Motor neuron (in vitro differentiated cells): ENCODE data around the gene ZNF710. TPM values are rescaled to one million over a fixed set of nuclear protein-coding genes. Genes with fewer than 3 reads are reported as not detected.
"Not testable (repeated sequence)": the region's sequence is repeated elsewhere in the genome, so short reads cannot be mapped to it uniquely, and the experiment has no call there.

Experiments
- ATAC-seq, 8 experiments: fragments of 200-7000 bp; cut with Tn5 transposase; replicated peaks in 6 of 8; 2 replicates each; pipeline ENCODE4 v1.8.0; 2021; ENCODE audit warnings: mild to moderate bottlenecking in 8 of 8, moderate library complexity in 8 of 8
- H3K27ac ChIP-seq, 2 donors: fragments of 250-450 bp; sonication (Bioruptor Pico); 2 replicates each; pipeline ENCODE4 v1.9.0; 2021; ENCODE audit warnings: antibody characterized with exemption in 2 of 2, mild to moderate bottlenecking in 2 of 2, moderate library complexity in 1 of 2
- H3K4me1 ChIP-seq, 2 donors: fragments of 250-450 bp; sonication (Bioruptor Pico); replicated peaks in 1 of 2; 2 replicates each; pipeline ENCODE4 v1.6.1; 2021; ENCODE audit warnings: antibody characterized with exemption in 2 of 2, mild to moderate bottlenecking in 2 of 2, moderate library complexity in 1 of 2
- H3K4me3 ChIP-seq, 5 donors: fragments of 250-450 bp; sonication (Bioruptor Pico); 2 replicates each; pipeline ENCODE4 v1.9.0; 2021; ENCODE audit warnings: antibody characterized with exemption in 5 of 5, mild to moderate bottlenecking in 5 of 5, moderate library complexity in 4 of 5
- WGBS, 10 experiments: fragments of 450-650 bp; shearing (Covaris generic); methylation state at CpG; one replicate each; pipeline ENCODE4 v1.0.0; 2022; 5-methylcytosine and 5-hydroxymethylcytosine counted together
- in situ Hi-C, 9 experiments: fragments of 400-800 bp; cut with MboI; loops; one replicate each; pipeline ENCODE4 v1.15.0; 2021; ENCODE audit warnings: low sequenced_read_pairs in 9 of 9, low pct_unique_long_range_greater_than_20kb in 2 of 9; ENCODE audit not compliant: unreplicated experiment in 9 of 9
- total RNA-seq, 8 experiments: library from RNA; unstranded; fragments of 300-600 nt; gene quantifications; 2 replicates each; pipeline versions ENCODE4 v1.2.3 to v1.2.4, GENCODE V29; 2022

ZNF710 gene
- total RNA-seq, 8 experiments from 2014 or later = 4.6 to 23.0 (median 11.5) TPM

DNA sequence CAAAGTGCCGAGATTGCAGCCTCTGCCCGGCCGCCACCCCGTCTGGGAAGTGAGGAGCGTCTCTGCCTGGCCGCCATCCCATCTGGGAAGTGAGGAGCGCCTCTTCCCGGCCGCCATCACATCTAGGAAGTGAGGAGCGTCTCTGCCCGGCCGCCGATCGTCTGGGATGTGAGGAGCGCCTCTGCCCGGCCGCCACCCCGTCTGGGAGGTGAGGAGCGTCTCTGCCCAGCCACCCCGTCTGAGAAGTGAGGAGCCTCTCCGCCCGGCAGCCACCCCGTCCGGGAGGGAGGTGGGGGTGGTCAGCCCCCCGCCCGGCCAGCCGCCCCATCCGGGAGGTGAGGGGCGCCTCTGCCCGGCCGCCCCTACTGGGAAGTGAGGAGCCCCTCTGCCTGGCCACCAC is 23.3 kb upstream of the ZNF710 start:
- ATAC-seq, H3K4me1 ChIP-seq, H3K4me3 ChIP-seq, H3K27ac ChIP-seq, in situ Hi-C loops: not testable (repeated sequence)
- WGBS, 10 experiments = no CpG with 5 or more reads among the region's 31 CpGs

DNA sequence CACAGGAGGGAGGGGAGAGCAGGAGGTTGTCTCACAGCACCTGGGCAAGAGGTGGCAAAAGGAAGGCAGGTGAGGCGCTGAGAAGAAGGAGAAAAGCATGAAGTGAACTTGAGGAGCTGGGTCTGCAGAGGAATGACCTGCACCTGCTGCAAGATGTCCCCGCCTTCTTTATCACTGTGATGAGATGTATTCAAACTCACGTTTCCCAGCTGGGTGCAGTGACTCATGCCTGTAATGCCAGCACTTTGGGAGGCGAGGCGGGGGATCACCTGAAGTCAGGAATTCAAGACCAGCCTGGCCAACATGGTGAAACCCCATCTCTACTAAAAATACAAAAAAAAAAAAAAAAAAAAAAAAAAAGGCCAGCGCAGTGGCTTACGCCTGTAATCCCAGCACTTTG is 22.2 kb upstream of the ZNF710 start:
- in situ Hi-C loops = no loop called here
- 80 to 100% (median 89%) methylated on average over 1 to 5 of the region's 7 CpGs; no CpG with 5 or more reads in 5 of the 10 experiments for WGBS, 10 experiments
- Histone ChIP-seq H3K4me3 (no peak overlapping the region), H3K27ac (no peak overlapping the region), H3K4me1 (no peaks in the 10 kb centered on the region)
- ATAC-seq = no peak

DNA sequence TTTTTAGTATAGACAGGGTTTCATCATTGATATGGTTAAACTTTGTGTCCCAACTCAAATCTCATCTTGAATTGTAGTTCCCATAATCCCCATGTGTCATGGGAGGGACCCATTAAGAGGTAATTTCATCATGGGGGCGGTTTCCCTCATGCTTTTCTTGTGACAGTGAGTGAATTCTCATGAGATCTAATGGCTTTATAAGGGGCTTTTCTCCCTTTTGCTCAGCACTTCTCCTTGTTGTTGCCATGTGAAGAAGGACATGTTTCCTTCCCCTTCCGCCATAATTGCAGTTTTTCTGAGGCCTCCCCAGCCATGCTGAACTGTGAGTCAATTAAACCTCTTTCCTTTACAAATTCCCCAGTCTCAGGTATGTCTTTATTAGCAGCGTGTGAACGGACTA is 20.2 kb upstream of the ZNF710 start:
- 37 to 92% (median 75%) methylated on average over 1 to 4 of the region's 4 CpGs for WGBS, 10 experiments
- Histone ChIP-seq H3K4me1 (no peaks in the 10 kb centered on the region), H3K4me3 (no peak overlapping the region), H3K27ac (no peak overlapping the region)
- in situ Hi-C loops = no loop called here
- ATAC-seq = no peak

DNA sequence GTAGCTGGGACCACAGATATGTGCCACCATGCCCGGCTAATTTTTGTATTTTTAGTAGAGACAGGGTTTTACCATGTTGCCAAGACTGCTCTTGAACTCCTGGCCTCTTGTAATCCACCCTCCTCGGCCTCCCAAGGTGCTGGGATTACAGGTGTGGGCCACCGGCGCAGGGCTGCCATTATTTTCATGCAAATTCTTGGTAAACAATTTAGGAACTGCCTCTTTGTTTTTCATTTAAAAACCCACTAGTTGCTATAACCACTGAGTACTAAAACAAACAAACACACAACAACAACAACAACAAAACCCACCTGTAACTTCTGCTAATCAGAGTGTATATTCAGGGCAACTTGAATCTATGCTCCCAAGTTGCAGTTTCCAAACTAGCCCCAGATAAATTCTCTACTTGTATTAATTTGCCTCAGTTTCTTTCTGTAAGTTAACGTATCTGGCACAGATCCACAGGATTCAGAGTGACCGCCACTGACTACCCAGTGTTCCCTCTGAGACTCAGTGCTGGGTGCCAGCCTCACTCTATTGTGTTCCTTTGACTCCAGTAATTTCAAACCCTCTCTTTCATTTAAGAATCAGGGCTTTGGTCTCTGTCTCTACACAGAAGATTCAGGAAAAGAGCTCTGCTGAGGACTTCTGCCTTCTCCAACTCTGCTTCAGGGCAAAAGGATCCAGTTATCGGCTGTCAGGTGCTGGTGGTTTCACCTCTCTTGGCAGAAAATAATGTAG is 18.6 kb upstream of the ZNF710 start:
- ATAC-seq = no peak
- Histone ChIP-seq H3K4me3 (no peak overlapping the region), H3K27ac (no peak overlapping the region), H3K4me1 (no peaks in the 10 kb centered on the region)
- in situ Hi-C loops = no loop called here
- WGBS, 10 experiments = 8 to 80% (median 37%) methylated on average over 1 to 6 of the region's 7 CpGs; no CpG with 5 or more reads in 1 of the 10 experiments

DNA sequence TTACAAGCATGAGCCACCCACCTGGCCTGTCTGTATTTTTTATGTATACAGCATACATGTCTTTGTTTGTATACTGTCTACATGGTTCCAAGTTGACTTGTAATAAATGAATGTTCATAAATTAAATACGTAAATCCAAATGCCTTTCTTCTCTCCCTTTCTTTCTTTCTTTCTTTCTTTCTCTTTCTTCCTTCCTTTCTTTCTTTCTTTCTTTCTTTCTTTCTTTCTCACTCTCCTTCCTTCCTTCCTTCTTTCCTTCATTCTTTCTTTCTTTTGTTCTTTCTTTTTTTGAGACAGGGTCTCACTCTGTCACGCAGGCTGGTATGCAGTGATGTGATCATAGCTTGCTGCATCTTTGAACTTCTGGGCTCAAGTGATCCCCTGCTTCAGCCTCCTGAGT is 17.1 kb upstream of the ZNF710 start:
- no peak overlapping the region for H3K27ac ChIP-seq
- H3K4me1 ChIP-seq = no peaks in the 10 kb centered on the region
- 53 to 100% (median 81%) methylated on average over 1 to 2 of the region's 2 CpGs for WGBS, 10 experiments
- H3K4me3 ChIP-seq = no peak overlapping the region
- in situ Hi-C loops = no loop called here
- ATAC-seq = no peak

DNA sequence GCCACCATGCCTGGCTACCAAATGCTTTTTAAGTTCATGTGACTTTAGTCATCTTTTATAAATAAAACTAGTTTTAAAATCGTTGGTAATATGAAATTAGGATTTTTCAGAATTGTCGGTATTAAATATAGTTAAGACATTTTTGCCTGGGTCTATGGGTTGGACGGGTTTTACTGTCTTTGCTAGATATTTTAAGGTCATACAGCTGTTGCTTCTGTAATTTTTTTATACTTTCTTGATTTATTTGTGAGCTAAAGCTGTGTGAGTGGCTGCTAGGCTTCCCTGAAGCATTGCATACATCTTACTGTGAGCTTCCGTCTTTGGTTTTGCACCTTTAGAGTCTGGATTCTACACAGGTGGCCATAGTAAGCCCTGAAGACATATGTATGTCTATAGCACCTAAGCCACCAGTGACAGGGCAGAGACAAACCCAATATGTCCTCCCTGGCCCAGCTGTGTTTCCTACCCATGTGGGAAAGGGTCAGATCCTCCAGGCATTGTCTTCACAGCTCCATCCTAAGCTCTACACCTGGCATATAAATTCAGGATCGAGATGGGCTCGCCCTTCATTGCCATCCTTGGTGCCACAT is 16.6 kb upstream of the ZNF710 start:
- WGBS, 10 experiments = 17 to 78% (median 57%) methylated on average over 2 to 5 of the region's 6 CpGs; no CpG with 5 or more reads in 1 of the 10 experiments
- no peak overlapping the region for H3K4me3 ChIP-seq
- no peaks in the 10 kb centered on the region for H3K4me1 ChIP-seq
- in situ Hi-C loops = no loop called here
- no peak for ATAC-seq
- no peak overlapping the region for H3K27ac ChIP-seq

DNA sequence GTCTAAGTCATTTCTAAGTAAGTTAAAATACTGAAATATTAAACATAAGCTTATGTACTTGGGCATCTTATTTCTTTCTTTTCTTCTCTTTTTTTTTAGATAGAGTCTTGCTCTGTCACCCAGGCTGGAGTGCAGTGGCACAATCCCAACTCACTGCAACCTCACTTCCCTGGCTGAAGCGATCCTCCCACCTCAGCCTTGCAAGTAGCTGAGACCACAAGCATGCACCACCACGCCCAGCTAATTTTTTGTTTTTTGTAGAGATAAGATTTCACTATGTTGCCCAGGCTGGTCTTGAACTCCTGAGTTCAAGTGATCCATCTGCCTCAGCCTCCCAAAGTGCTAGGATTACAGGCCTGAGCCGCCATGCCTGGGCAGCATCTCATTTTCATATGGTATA is 16.0 kb upstream of the ZNF710 start:
- no peak overlapping the region for H3K4me3 ChIP-seq
- 43 to 88% (median 67%) methylated on average over 1 to 2 of the region's 3 CpGs; no CpG with 5 or more reads in 3 of the 10 experiments for WGBS, 10 experiments
- no peak for ATAC-seq
- H3K4me1 ChIP-seq = no peaks in the 10 kb centered on the region
- no peak overlapping the region for H3K27ac ChIP-seq
- in situ Hi-C loops = no loop called here

DNA sequence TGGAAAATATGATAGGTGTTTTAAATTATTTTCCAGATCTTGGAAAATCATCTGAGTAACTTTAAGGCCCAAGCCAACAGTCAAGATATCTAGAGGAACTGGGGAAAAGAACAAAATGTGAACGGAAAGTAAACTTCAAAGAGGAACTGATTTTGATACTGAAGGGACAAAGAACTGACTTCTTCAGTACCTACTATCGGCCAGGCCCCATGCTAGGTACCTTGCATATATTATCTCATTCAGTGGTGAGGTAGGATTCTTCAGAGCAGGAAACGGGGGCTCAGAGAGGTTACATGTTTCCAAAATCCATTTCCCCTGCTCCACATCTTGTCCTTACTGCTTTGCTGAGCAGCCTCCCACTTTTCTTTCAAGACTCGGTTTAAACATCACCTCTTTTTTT is 9.8 kb upstream of the ZNF710 start:
- in situ Hi-C loops = no loop called here
- no peaks in the 10 kb centered on the region for H3K4me1 ChIP-seq
- no peak for ATAC-seq
- no peak overlapping the region for H3K4me3 ChIP-seq
- WGBS, 10 experiments = 13 to 100% (median 76%) methylated on average over 1 to 4 of the region's 4 CpGs
- H3K27ac ChIP-seq = no peak overlapping the region

DNA sequence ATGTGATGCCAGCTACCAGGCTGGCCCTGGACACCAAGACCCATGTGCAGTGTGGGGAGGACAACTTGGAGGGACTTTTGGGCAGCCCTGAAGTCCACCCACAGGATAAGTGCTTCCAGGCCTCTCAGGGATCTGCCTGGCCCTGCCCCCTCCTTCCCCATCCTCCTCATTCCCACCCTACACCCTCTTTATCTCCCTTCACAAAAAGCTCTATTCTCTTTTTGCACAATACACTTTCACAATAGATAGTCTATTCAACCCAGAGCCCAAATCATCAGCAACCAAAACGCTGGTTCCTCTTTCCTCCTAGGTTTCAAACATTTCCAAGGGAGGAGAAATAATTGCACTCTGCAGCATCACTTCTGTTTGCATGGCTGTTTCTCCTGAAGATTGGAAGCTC is 7.8 kb upstream of the ZNF710 start:
- in situ Hi-C loops = no loop called here
- no peak overlapping the region for H3K27ac ChIP-seq
- WGBS, 10 experiments = 13 to 100% (median 59%) methylated on average over 1 of the region's 1 CpG; no CpG with 5 or more reads in 4 of the 10 experiments
- no peaks in the 10 kb centered on the region for H3K4me1 ChIP-seq
- ATAC-seq = no peak
- H3K4me3 ChIP-seq = no peak overlapping the region

DNA sequence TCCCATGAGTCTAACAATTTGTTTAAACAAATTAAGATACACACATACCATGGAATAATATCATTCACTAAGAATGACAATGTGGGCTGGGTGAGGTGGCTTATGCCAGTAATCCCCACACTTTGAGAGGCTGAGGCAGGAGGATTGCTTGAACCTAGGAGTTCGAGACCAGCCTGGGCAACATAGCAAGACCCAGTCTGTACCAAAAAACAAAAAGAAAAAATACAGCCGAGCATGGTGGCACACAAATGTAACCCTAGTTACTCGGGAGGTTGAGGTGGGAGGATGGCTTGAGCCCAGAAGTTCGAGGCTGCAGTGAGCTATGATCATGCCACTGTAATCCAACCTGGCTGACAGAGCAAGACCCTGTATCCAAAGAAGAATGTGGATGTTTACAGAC is 4.0 kb upstream of the ZNF710 start:
- 60 to 100% (median 82%) methylated on average over 2 to 3 of the region's 4 CpGs; no CpG with 5 or more reads in 4 of the 10 experiments for WGBS, 10 experiments
- no peak overlapping the region for H3K27ac ChIP-seq

DNA sequence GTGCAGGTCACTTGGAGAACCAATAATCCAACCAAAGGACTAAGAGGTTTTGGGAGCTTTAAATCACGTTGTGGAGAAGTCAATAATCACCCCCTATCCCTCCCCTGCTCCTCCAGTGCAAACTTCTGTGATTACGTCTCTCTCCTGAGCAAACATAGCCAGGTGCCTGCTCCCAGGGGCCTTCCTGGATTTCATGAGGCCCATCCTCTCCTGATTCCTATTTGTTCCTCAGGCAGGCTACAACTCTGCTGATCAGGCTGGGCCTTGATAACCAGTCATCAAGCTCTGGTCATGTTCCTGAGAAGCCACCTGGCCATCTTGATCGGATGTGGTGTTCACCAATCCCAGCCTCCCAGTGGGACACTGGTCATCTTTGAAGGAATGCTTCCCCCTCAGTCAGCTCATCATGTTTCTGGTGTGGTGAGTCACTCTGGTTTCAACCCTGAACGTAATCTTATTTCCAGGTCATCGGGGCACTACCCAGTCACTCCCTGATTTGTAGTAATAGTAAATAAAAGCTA is 2.9 kb upstream of the ZNF710 start:
- no peak for ATAC-seq
- Histone ChIP-seq H3K4me3 (no peak overlapping the region), H3K4me1 (peaks cover 17 to 22% of the 10 kb centered on the region in 2 donors), H3K27ac (no peak overlapping the region)
- WGBS, 10 experiments = 20 to 93% (median 70%) methylated on average over 1 to 3 of the region's 5 CpGs; no CpG with 5 or more reads in 1 of the 10 experiments
- in situ Hi-C loops = no loop called here

More for the DNA sequence above, 4.0 kb upstream of the ZNF710 start:
- in situ Hi-C loops = no loop called here
- Histone ChIP-seq H3K4me3 (no peak overlapping the region), H3K4me1 (peaks cover 13 to 16% of the 10 kb centered on the region in 2 donors)
- no peak for ATAC-seq

DNA sequence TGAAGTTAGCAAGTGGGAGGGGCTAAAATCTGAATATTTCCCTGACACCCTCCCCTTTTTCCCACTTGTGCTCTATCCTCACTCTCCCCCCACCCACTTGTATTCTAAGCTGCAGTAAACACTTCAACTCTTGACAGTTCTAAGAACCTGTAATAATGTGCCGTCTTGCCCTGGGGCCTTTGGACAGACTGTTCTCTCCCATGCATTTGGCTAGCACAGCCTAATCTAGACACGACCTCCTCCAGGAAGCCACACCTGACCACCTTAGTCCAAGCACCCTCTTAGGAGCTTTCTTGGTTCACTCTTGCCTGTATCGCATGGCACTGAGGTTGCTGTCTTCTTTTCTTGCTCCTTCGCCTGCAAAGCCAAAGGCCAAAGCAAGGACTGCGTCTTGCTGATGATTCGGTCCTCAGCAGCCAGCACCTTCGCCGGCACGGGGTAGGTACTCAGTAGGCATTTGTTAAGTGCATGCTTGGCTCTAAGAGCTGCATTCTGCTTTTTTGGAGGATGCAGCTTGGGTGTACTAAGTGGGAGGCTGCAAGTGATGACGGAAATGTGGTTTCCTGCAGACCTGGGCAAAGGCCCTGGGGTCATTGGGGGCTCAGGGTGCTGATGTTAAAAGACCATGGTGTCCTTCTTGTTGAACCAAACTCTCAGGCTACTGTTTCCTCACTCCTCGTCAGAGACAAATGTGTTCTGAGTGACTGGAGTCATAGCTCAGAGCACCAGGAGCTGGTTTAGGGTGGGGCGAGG is 2.0 kb upstream of the ZNF710 start:
- Histone ChIP-seq H3K4me3 (no peak overlapping the region), H3K27ac (peak overlapping the region in 1 of 2 donors; percentile 13), H3K4me1 (peaks cover 21 to 28% of the 10 kb centered on the region in 2 donors)
- in situ Hi-C loops = no loop called here
- ATAC-seq = no peak
- WGBS, 10 experiments = 74 to 93% (median 85%) methylated on average over 2 to 9 of the region's 12 CpGs; no CpG with 5 or more reads in 1 of the 10 experiments

DNA sequence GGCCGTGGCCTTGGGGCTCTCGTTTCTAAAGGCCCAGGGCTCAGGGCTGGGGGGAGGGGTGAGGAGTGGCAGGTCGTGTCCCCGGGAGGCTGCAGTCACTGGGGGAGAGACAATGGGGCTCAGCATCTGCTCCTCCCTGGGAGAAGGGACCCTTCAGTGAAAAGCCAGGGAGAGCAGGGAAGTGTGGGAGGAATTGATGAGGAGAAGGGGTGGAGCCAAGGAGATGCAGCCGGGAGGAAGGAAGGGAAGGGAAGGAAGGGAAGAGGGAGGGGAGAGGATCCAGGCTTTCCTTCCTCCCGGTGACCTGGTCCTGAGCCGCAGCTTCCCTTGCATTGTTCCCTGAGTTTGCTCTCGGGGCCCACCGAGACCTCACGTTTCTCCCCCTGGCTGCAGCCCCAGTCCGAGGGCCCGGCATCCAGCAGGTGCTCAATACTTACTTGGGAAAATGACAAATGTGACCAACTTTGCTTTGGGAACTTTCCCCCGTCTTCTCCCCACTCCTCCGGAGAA is 1.4 kb upstream of the ZNF710 start:
- 2 to 7% (median 3%) methylated on average over 6 to 10 of the region's 14 CpGs; no CpG with 5 or more reads in 7 of the 10 experiments for WGBS, 10 experiments
- ATAC-seq = peak in 7 of 8 experiments; percentile 3 to 29 (median 5)
- in situ Hi-C loops = no loop called here
- Histone ChIP-seq H3K27ac (peak overlapping the region in 1 of 2 donors; percentile 85), H3K4me3 (peak overlapping the region in 3 of 5 donors; percentile 9 to 79 (median 61)), H3K4me1 (peaks cover 26 to 35% of the 10 kb centered on the region in 2 donors)
